ENCODE results near the gene ZMYND15.
A peak's percentile ranks its signal among the peaks of the same experiment; 100 is the strongest.

ZMYND15 gene

DNA sequence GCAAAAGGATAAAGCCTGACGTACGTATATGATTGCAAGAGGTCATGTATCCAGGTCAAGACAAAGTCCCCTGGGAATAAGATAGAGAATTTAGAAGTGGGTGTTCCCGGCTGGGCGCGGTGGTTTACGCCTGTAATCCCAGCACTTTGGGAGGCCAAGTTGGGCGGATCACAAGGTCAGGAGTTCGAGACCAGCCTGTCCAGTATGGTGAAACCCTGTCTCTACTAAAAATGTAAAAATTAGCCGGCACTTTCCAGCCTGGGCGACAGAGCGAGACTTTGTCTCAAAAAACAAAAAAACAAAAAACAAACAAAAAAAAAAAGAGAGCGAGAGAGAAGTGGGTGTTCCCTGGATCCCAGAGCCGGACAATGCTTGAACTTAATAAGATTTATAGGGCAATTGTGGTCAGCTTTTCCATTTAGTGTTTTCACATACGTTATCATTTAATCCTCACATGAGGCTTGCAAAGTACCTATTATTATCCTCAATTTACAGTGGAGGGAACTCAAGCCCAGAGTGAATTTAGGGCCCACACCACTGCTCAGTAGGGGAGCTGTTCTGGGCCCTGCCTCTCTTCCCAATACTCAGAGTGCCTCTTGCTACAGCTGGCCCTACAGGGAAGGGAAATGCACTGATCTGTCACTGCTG lies 48.6 kb downstream of the ZMYND15 start:
- no peak for DNase-seq

DNA sequence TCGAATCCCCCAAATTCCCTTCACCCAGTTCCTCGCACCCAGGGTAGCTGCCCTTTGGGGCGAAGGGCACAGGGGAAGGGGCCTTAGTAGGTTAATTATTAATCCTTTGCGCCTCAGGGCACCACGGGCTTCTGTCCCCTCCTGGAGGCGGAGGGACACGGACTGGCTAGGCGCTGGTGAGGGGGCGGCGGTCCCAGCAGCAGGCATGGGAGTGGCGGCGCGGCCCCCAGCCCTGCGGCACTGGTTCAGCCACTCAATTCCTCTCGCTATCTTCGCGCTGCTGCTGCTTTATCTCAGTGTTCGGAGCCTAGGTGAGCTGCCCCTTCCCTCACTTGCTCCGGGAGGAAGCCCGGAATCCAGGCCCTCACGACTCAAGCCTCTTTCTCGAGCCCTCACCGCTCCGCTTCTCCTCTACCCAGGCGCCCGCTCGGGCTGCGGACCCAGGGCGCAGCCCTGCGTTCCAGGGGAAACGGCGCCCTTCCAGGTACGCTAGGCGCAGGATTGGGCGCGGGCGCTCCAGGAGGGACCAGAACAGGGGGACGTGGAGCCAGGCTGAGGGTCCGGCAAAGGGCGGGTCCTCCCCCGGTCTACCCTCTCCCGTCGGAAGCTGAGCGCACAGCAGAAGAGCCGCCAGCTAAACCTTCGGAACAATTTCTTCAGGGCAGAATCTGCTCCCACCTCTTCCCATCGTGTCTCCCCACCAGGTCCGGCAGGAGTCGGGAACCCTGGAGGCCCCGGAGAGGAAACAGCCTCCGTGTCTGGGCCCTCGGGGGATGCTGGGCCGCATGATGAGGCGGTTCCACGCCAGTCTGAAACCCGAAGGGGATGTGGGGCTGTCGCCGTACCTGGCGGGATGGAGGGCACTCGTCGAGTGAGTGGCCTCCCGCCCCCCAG lies 49.4 kb downstream of the ZMYND15 start, which contains the start of gene GLTPD2:
Gene GLTPD2, plus strand, starts transcription at position 158 of the 894 bp plus-strand sequence. Its CDS starts 48 bp downstream, at position 206.
- no peak for DNase-seq

DNA sequence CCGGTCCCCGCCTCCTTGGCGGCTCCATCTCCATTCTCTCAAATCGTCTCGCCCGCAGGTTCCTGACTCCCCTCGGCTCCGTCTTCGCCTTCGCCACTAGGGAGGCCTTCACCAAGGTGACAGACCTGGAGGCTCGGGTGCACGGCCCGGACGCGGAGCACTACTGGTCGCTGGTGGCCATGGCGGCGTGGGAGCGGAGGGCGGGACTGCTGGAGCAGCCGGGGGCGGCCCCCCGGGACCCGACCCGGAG lies 50.0 kb downstream of the ZMYND15 start:
- no peak for DNase-seq

DNA sequence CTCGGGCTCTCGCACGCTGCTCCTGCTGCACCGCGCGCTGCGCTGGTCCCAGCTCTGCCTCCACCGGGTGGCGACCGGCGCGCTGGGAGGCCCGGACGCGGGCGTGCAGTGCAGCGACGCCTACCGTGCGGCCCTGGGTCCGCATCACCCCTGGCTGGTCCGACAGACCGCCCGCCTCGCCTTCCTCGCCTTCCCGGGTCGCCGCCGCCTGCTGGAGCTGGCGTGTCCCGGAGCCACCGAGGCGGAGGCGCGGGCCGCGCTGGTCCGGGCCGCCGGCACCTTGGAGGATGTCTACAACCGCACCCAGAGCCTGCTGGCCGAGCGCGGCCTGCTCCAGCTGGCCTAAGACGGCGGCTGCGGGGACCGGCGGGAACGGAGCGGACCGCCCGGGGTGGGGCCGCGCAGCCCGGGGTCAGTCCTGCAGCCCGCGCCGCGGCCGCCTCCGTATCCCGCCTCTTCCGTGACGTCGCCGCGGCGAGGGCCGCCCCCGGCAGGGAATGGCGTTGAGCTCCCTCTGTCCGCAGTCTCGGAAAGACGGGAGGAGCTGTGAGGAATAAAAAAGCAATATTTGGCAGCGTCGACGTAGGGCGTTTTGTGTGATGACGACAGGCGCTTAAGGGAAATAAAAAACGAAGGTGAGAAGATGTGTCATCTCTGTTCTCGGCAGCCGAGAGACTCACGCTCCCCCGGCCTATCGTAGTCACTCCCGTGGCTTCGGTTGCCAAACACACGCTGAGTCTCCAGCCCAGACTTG lies 50.5 kb downstream of the ZMYND15 start:
- peak; percentile 92 for DNase-seq

DNA sequence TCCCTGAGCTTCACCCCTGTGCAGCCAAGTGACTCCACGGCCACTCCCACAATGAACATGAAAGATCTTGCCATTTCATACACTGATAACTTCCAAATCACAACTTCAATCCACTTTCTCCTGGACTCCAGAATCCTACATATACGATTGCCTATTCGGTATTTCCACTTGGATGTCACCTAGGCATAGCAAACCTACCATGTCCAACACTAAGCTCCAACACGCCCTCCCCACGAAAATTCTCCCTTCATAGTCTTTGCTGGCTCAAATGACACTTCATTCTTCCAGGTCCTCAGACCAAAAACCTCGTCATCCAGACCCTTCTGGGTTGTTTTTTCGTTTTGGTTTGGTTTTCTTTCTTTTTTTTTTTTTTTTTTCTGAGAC lies 51.1 kb downstream of the ZMYND15 start:
- DNase-seq = no peak

DNA sequence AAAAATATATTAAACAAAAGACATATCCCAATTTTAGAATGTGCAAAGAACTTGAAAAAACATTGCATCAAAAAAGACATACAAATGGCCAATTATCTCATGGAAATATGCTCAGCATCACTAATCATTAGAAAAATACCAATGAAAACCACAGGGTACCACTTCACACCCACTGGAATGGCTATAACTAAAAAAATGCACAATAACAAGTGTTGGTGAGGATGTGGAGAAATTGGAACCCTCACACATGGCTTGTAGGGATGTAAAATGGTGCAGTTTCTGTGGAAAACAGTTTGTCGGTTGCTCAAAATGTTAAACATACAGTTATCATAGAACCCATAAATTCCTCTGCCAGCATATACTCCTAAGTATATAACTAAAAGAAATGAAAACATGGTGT lies 55.5 kb downstream of the ZMYND15 start:
- DNase-seq = no peak
